ENCODE measurements around the gene PHF2.

The PHF2 gene

GRCh38 chr9:93711002-93711401 lies 134.6 kb downstream of the PHF2 start:
- TF ChIP-seq ZNF274 (IDR thresholded peaks at IDR 0.05; ENCODE audit: low read depth, low read length): no peak
- H3K4me3 ChIP-seq (ENCODE audit: low read length): no peak overlapping the region

- no peak for TF ChIP-seq ZNF274 (IDR thresholded peaks at IDR 0.05; ENCODE audit: low read depth, low read length)
- H3K4me3 ChIP-seq (ENCODE audit: low read length): no peak overlapping the region
Measured at GRCh38 chr9:93712896-93713295, 136.5 kb downstream of the PHF2 start.

GRCh38 chr9:93713716-93714115 lies 137.3 kb downstream of the PHF2 start:
- H3K4me3 ChIP-seq (ENCODE audit: low read length): no peak overlapping the region
- no peak for TF ChIP-seq ZNF274 (IDR thresholded peaks at IDR 0.05; ENCODE audit: low read depth, low read length)

DNA sequence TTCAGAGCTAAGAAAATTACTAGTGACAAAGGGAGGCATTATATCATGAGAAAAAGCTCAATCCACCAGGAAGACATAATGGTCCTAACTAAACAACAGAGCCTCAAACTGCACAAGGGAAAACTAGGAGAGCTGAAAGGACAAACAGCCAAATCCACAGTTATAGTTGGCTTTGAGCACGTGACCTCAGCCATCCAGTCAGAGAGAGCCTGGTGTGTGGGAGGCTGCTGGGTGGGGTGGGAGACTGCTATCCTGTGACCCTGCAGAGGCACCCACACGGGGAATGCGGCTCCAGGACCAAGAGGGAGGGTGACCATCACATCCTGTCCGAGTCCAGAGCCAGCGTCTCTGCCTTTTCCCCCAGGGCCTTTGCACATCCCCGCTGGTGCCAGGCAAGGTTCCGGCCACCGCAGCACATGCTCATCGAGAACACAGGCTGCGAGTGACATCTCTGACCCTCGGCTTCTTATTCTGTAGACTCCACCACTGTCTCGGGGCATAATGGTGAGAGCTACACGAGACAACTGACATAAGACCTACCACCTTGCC lies 145.1 kb downstream of the PHF2 start:
- no peak for TF ChIP-seq ZNF274 (IDR thresholded peaks at IDR 0.05; ENCODE audit: low read depth, low read length)
- H3K4me3 ChIP-seq (ENCODE audit: low read length): no peak overlapping the region

GRCh38 chr9:93724852-93725251 lies 148.5 kb downstream of the PHF2 start:
- no peak overlapping the region for H3K4me3 ChIP-seq (ENCODE audit: low read length)
- TF ChIP-seq ZNF274 (IDR thresholded peaks at IDR 0.05; ENCODE audit: low read depth, low read length): no peak

- no peak for TF ChIP-seq ZNF274 (IDR thresholded peaks at IDR 0.05; ENCODE audit: low read depth, low read length)
Measured at GRCh38 chr9:93725382-93725781, 149.0 kb downstream of the PHF2 start.

DNA sequence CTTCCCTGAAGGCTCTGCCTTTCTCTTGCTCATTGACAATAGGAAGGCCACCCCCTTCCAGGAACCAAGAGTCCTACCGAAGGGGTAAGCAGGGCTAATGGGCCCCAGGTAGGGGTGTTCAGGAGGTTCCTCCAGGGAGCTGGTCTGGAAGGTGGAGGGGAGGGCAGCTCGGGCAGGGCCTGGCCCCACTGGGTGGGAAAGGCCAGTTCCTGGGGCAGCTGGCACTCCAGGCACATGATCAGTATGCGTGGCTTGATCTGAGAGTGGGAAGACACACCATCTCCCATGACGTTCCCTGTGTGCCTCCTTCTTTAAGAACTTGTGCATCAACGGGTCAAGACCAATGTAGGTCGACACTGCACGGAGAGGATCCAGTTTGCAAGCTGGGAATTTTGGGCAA lies 149.8 kb downstream of the PHF2 start:
- H3K4me3 ChIP-seq (ENCODE audit: low read length): no peak overlapping the region
- TF ChIP-seq ZNF274 (IDR thresholded peaks at IDR 0.05; ENCODE audit: low read depth, low read length): no peak

More at GRCh38 chr9:93725382-93725781, 149.0 kb downstream of the PHF2 start:
- no peak overlapping the region for H3K4me3 ChIP-seq (ENCODE audit: low read length)

All from GM08714 (cell line).